Measurements from ENCODE around the gene RAD9A.

RAD9A gene

DNA sequence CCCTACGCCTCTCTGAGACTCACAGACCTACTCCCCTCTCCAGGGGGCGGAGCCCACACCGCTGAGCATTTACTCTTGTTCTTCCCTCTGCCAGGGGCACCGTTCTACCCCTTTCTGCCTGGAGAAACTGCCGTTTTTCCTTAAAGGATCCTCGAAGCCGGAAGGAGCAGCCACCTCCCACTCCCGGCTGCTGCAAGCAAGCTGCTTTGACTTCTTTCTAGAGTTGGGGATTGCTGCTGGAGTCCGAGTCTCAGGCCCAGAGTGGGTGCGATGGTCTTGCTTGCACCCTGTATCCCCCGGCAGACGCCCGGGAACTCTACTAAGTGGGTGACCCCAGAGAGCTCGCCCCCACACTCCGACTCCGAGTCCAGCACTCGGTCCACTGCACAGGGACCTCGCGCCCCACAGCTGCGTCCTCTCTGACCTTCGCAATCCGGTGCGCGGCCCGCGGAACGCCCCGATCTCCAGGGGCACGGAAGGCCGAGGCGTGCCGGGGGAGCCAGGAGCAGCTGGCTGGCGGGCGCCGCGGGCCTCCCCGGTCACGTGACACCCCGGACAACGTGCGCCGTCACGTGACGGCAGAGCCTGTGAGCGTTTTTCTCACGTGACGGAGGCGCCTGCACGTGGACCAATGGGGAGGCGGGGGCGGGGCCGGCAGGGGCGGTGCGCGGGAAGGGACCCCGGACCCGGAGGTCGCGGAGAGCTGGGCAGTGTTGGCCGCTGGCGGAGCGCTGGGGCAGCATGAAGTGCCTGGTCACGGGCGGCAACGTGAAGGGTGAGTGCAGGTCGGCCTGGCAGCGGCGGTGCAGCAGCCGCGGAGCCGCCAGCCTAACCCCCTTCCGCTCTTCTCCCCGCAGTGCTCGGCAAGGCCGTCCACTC lies at the start of gene RAD9A:
Gene RAD9A, plus strand, starts transcription at position 683 of the 879 bp plus-strand sequence. Its CDS starts 59 bp downstream, at position 742.
- H3K79me2 ChIP-seq (ENCODE audit: low read length) = peaks cover 17% of the 10 kb centered on the region
- TF ChIP-seq, protein P1, sequence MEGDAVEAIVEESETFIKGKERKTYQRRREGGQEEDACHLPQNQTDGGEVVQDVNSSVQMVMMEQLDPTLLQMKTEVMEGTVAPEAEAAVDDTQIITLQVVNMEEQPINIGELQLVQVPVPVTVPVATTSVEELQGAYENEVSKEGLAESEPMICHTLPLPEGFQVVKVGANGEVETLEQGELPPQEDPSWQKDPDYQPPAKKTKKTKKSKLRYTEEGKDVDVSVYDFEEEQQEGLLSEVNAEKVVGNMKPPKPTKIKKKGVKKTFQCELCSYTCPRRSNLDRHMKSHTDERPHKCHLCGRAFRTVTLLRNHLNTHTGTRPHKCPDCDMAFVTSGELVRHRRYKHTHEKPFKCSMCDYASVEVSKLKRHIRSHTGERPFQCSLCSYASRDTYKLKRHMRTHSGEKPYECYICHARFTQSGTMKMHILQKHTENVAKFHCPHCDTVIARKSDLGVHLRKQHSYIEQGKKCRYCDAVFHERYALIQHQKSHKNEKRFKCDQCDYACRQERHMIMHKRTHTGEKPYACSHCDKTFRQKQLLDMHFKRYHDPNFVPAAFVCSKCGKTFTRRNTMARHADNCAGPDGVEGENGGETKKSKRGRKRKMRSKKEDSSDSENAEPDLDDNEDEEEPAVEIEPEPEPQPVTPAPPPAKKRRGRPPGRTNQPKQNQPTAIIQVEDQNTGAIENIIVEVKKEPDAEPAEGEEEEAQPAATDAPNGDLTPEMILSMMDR (IDR thresholded peaks at IDR 0.05; ENCODE audit: low read depth, low read length) = no peak
- no peak for TF ChIP-seq EZH2phosphoT487 (IDR thresholded peaks at IDR 0.05; ENCODE audit: low read depth)

DNA sequence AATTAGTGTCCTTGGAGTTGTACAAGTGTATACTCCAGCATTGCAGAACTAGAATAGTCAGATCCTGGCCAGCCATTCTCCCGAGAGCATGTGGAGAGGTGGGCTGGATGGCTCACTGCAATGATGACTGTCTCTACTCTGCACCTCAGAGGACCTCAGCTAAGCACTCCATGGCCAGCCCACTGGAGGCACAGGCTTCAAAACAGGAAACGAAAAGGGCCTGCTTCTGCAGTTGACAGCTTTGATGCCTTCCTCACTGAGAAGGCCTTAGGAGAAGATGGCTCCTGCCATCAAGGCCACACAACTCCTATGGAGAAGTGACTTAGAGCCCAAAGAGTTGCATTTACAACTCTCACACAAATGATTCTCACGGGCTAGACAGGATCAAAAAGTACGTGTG lies 47.5 kb upstream of the RAD9A start:
- Histone ChIP-seq H3K27ac (ENCODE audit: low read length) (peak overlapping the region; percentile 5; the same call in 1 of the 2 replicates), H3K9ac (ENCODE audit: low read length) (no peak overlapping the region), H4K20me1 (ENCODE audit: insufficient read depth, low read length) (no peaks in the 10 kb centered on the region), H3K4me3 (ENCODE audit: low read length) (no peak overlapping the region), H3K4me1 (ENCODE audit: low read length) (peaks cover 52% of the 10 kb centered on the region), H3K9me3 (ENCODE audit: insufficient read depth, low read length) (no peaks in the 10 kb centered on the region), H2AFZ (ENCODE audit: low read depth, low read length) (no peak overlapping the region), H3K36me3 (replicated peaks; ENCODE audit: low read depth, low read length) (no peaks in the 10 kb centered on the region), H3K4me2 (ENCODE audit: low read length) (no peak overlapping the region), H3K79me2 (ENCODE audit: low read length) (no peaks in the 10 kb centered on the region), H3K27me3 (ENCODE audit: low read depth, low read length) (no peaks in the 10 kb centered on the region)
- TF ChIP-seq, protein P1 (IDR thresholded peaks at IDR 0.05; ENCODE audit: low read depth, low read length) = no peak
- no peak for TF ChIP-seq EZH2phosphoT487 (IDR thresholded peaks at IDR 0.05; ENCODE audit: low read depth)

More for the DNA sequence above, at the start of gene RAD9A:
- peaks cover 18% of the 10 kb centered on the region for H3K4me1 ChIP-seq (ENCODE audit: low read length)
- peak within 1 kb of the TSS; percentile 90 for H3K9ac ChIP-seq (ENCODE audit: low read length)
- no peaks in the 10 kb centered on the region for H3K9me3 ChIP-seq (ENCODE audit: insufficient read depth, low read length)
- H3K36me3 ChIP-seq (replicated peaks; ENCODE audit: low read depth, low read length) = peaks cover 18% of the 10 kb centered on the region
- H3K27ac ChIP-seq (ENCODE audit: low read length) = peak within 1 kb of the TSS; percentile 56
- peak within 1 kb of the TSS; percentile 100 for H3K4me2 ChIP-seq (ENCODE audit: low read length)
- no peaks in the 10 kb centered on the region for H3K27me3 ChIP-seq (ENCODE audit: low read depth, low read length)
- 0 out of 2 replicates have a peak, but pooled peaks cover 4% of the 10 kb centered on the region for H4K20me1 ChIP-seq (ENCODE audit: insufficient read depth, low read length)
- peak within 1 kb of the TSS; percentile 96 for H3K4me3 ChIP-seq (ENCODE audit: low read length)
- H2AFZ ChIP-seq (ENCODE audit: low read depth, low read length) = peak within 1 kb of the TSS; percentile 67

DNA sequence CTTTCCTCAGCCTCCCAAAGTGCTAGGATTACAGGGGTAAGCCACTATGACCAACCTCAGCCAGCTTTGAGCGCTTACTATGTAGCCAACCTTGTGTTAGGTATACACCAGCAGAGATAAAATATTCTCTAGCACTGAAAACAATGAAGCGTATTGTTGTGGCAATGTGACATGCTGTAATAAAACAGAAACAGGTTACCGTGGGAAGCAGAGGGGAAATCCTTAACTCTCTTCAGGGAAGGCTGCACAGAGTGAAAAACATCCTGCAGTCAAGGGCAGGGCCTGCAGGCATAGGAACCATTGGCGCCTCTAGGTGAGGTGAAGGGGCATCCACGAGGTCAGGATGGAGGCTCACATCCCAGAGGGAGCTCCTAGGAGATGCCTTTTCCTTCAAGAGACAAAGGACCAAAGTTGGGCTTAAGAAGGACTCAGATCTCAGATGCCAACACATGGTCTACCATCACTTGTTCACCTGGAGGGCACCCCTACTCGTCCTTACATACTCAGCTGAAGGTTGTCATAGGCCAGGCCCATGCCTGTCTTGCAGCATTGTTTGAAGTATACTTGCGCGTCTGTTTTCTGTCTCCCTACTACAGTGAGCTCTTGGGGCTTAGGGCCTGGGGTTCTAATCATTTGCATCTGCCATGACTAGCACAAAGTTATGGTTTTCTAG lies 46.4 kb upstream of the RAD9A start:
- Histone ChIP-seq H3K9me3 (ENCODE audit: insufficient read depth, low read length) (no peaks in the 10 kb centered on the region), H3K9ac (ENCODE audit: low read length) (no peak overlapping the region), H3K79me2 (ENCODE audit: low read length) (no peaks in the 10 kb centered on the region), H3K27me3 (ENCODE audit: low read depth, low read length) (no peaks in the 10 kb centered on the region), H4K20me1 (ENCODE audit: insufficient read depth, low read length) (no peaks in the 10 kb centered on the region), H3K4me1 (ENCODE audit: low read length) (peaks cover 63% of the 10 kb centered on the region), H3K36me3 (replicated peaks; ENCODE audit: low read depth, low read length) (no peaks in the 10 kb centered on the region), H2AFZ (ENCODE audit: low read depth, low read length) (no peak overlapping the region), H3K4me2 (ENCODE audit: low read length) (no peak overlapping the region; the same call in 1 of the 2 replicates), H3K4me3 (ENCODE audit: low read length) (no peak overlapping the region), H3K27ac (ENCODE audit: low read length) (no peak overlapping the region; the same call in 1 of the 2 replicates)
- TF ChIP-seq, protein P1 (IDR thresholded peaks at IDR 0.05; ENCODE audit: low read depth, low read length) = no peak
- no peak for TF ChIP-seq EZH2phosphoT487 (IDR thresholded peaks at IDR 0.05; ENCODE audit: low read depth)
